Retinal pigment epithelial cell (primary cell): Measurements from ENCODE around the gene ANTXRL.
"Not testable (repeated sequence)": the region's sequence is repeated elsewhere in the genome, so short reads cannot be mapped to it uniquely, and the experiment has no call there.

Source experiments
- DNase-seq: peaks from one replicate; pipeline ENCODE4 v3.0.0-alpha.2; 2010; ENCODE audit warnings: low read depth
- H3K4me3 ChIP-seq: 2 replicates; pipeline ENCODE4 v1.5.1; 2011; ENCODE audit warnings: mild to moderate bottlenecking, low read length, control low read depth, moderate library complexity
- TF ChIP-seq, protein P1 (sequence below): conservative IDR thresholded peaks from 2 replicates; pipeline ENCODE4 v1.5.1; 2011; ENCODE audit warnings: low read depth, low read length, control low read depth, inconsistent platforms

The ANTXRL gene

DNA sequence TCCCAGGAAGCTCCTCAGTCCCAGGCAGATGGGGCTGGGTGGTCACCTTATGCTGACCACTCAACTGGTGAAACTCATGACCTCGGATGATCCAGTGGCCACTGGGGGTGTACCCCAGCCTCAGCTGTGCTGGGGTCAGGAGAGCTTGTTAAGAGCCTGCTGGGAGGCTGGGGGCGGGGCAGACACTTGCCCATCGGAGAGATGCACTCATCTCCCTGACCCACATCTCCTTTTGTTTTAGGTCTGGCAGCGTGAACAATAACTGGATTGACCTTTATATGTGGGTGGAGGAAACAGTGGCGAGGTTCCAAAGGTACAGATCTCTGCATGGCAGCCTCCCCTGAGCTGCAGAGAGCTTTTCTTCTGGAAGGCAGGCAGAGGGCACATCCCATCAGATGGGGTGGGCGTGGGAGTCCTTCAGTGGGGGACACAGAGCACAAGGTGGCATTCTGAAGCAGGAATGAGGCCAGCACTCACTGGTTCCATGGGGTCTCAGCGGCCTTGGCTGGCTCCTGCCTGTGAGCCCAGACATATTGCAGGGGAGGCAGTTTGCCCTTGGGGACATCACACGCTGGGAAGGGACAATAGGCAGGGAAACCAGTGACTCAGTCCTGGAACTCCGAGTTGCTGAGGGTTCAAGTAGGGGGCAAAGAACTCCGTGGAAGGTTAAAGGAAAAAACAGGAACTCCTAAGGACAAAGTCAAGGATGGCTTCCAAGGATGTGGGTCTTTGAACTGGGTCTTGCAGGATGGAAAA is 5.2 kb downstream of the ANTXRL start:
- TF ChIP-seq, protein P1, sequence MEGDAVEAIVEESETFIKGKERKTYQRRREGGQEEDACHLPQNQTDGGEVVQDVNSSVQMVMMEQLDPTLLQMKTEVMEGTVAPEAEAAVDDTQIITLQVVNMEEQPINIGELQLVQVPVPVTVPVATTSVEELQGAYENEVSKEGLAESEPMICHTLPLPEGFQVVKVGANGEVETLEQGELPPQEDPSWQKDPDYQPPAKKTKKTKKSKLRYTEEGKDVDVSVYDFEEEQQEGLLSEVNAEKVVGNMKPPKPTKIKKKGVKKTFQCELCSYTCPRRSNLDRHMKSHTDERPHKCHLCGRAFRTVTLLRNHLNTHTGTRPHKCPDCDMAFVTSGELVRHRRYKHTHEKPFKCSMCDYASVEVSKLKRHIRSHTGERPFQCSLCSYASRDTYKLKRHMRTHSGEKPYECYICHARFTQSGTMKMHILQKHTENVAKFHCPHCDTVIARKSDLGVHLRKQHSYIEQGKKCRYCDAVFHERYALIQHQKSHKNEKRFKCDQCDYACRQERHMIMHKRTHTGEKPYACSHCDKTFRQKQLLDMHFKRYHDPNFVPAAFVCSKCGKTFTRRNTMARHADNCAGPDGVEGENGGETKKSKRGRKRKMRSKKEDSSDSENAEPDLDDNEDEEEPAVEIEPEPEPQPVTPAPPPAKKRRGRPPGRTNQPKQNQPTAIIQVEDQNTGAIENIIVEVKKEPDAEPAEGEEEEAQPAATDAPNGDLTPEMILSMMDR, result no peak
- H3K4me3 ChIP-seq, result no peak overlapping the region
- DNase-seq, result no peak

DNA sequence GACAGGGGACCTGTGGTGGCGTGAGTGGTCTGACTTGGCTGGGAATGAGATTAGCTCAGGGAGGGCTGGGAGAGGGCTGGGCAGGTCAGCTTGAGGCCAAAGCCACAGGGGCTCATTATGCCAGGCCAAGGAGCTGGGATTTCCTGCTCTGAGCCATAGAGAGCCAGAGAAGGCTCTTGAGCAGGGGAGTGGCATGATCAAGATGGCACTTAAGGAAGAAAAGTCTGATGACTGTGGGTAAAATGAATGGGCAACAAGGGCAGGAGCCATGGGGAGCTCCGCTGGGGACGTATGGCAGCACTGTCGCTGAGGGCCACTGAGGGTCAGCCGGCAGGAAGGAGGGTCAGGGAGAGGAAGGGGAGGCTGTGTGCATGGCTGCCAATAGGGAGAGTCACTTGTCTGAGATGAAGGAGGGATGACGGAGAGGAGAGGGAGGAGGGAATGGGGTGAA is 5.8 kb downstream of the ANTXRL start:
- no peak for DNase-seq
- TF ChIP-seq, protein P1, result no peak
- H3K4me3 ChIP-seq, result no peak overlapping the region

DNA sequence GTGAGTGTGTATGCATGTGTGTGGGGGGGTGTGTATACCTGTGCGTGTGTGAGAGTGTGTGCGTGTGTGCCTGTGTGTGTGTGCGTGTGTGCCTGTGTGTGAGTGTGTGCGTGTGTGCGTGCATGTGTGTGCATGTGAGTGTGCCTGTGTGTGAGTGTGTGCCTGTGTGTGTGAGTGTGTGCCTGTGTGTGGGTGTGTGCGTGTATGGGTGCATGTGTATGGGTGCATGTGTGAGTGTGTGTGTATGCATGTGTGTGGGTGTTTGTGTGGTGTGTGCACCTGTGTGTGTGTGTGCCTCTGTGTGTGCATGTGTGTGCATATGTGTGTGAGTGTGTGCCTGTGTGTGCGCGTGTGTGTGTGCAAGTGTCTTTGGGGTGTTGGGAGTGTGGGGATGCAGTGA is 6.4 kb downstream of the ANTXRL start:
- TF ChIP-seq, protein P1, result no peak
- no peak overlapping the region for H3K4me3 ChIP-seq
- DNase-seq, result no peak

DNA sequence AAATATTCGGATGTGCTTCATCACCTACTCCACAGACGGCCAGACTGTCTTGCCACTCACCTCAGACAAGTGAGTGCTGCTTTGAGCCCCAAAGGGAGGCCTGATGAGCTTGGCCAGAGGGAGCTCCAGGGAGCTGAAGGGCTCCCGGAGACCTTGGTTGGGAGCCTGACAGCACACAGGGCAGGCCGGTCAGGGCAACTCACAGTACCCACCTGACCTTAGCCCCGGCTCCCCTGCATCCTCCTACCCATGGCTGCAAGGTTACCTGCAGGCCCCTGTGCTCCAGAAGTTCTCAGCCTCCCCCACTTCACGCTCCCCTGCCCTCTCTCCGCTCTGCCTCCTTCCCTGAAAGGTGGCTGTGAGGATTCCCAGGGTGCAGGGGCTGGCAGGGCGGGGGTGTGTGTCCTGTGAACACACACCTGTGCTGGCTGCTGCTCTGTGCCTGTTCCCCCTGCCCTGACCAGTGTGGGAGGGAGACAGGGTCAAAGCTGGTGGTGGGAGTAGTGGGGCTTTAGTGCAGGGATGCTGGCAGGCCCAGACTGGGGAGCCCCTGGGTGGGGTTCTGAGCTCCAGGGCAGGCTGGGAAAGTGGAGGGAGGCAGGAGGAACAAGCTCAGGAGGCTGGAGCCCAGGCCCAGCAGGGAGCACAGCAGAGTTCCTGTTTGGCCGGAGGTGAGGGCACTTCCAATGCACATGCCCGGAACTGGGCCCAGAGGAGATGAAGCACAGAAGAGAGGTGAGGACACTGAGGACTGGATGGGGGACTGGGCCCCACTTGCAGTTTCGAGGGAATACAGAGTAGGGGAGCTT is 7.2 kb downstream of the ANTXRL start:
- no peak for DNase-seq
- TF ChIP-seq, protein P1, result no peak
- H3K4me3 ChIP-seq, result no peak overlapping the region

DNA sequence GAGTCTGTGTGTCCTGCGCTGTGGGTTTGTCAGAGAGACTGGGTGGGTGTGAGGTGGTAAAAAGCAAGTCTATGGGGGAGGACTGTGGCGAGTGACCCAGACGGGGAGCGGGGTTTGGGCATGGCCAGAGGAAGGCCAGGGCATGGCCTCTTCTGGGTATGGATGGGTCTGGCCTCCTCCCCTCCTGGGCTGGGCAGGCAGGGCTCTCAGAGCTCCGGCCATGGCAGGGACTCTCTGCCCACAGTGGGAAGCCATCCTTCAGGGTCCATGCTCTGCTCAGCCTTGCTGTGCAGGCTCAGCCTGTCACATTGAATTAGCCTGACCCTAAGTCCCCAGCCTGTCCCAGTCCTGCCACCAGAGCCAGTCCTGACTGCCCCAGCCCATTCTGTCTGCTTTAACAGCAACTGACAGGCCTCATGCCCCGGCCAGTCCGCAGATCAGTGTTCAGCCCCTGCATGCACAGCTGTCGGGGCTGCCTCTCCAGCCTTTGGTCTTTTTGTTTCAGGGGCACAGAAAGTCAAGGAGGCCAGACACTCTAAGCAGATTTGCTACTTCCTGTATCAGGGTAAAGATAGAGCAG is 7.9 kb downstream of the ANTXRL start:
- no peak overlapping the region for H3K4me3 ChIP-seq
- DNase-seq, result no peak
- TF ChIP-seq, protein P1, result no peak

DNA sequence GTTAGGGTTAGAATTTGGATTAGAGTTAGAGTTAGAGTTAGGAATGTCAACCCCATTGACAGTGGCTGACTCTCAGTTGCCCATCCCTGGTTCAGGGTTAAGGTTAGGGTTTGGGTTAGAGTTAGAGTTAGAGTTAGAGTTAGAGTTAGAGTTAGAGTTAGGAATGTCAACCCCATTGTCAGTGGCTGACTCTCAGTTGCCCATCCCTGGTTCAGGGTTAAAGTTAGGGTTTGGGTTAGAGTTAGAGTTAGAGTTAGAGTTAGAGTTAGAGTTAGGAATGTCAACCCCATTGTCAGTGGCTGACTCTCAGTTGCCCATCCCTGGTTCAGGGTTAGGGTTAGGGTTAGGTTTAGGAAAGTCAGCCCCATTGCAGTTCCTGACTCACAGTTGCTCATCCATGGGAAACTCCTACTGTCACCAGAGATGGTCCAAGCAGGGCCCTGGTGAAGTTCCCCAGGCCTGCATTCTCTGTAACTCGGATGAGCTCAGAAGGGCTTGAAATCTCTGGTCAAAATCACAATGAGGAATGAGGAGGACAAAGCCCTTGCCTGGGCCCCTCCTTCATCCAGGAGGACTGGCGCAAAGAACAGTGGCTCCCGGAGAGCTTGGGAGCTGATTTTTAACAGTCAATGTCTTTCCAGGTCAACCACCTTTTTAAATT is 8.7 kb downstream of the ANTXRL start:
- DNase-seq, H3K4me3 ChIP-seq: not testable (repeated sequence)

DNA sequence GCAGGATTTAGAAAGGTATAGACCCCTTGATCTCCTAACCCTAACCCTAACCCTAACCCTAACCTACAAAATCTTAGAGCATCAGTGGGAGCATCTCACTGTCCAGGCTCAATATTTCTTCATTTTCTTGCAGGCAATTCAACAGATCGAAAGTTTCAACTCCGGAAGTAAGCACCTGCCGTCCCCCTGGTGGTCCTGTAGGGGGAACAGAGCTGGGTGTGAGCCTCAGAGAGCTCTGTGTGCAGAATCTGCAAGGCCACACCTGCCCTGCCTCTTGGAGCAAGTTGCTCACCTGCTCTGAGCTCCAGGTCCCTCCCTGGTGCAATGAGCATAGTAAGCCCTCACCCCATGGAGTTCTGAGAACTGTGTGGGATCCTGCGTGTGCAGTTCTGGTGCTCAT is 9.3 kb downstream of the ANTXRL start:
- not testable (repeated sequence) for DNase-seq, H3K4me3 ChIP-seq
